HUES6 (cell line): Measurements from ENCODE around the gene USP11.

Experiments
- H3K27ac ChIP-seq: 2 replicates; pipeline ENCODE4 v1.7.0; 2013; ENCODE audit warnings: low read depth, mild to moderate bottlenecking, low read length, inconsistent platforms
- H3K27me3 ChIP-seq: 2 replicates; pipeline ENCODE4 v1.6.1; 2013; ENCODE audit warnings: low read length; ENCODE audit not compliant: control insufficient read depth, insufficient read depth
- H3K36me3 ChIP-seq: 2 replicates; pipeline ENCODE4 v1.6.1; 2013; ENCODE audit warnings: low read length; ENCODE audit not compliant: control insufficient read depth, insufficient read depth
- H3K4me1 ChIP-seq: 2 replicates; pipeline ENCODE4 v1.6.1; 2013; ENCODE audit warnings: low read length; ENCODE audit not compliant: control insufficient read depth, insufficient read depth
- H3K4me3 ChIP-seq: 2 replicates; pipeline ENCODE4 v1.5.1; 2013; ENCODE audit warnings: low read depth, low read length
- H3K9ac ChIP-seq: one replicate; pipeline ENCODE4 v1.6.1; 2013; ENCODE audit warnings: mild to moderate bottlenecking, low read length
- H3K9me3 ChIP-seq: 2 replicates; pipeline ENCODE4 v1.6.1; 2013; ENCODE audit warnings: low read depth, low read length; ENCODE audit not compliant: control insufficient read depth, insufficient read depth

Gene USP11

GRCh38 chrX:47226071-47226470 lies 6.7 kb upstream of the USP11 start:
- no peak overlapping the region for H3K9ac ChIP-seq
- peaks cover 84% of the 10 kb centered on the region for H3K36me3 ChIP-seq
- no peak overlapping the region for H3K4me3 ChIP-seq
- no peak overlapping the region for H3K27ac ChIP-seq
- no peaks in the 10 kb centered on the region for H3K9me3 ChIP-seq
- no peaks in the 10 kb centered on the region for H3K4me1 ChIP-seq
- H3K27me3 ChIP-seq, result no peaks in the 10 kb centered on the region

GRCh38 chrX:47226531-47227333 lies 6.1 kb upstream of the USP11 start:
- Histone ChIP-seq H3K9ac (no peak overlapping the region), H3K27ac (no peak overlapping the region), H3K9me3 (no peaks in the 10 kb centered on the region), H3K36me3 (peaks cover 78% of the 10 kb centered on the region), H3K27me3 (no peaks in the 10 kb centered on the region), H3K4me1 (no peaks in the 10 kb centered on the region), H3K4me3 (no peak overlapping the region)

- no peak overlapping the region for H3K27ac ChIP-seq
- no peak overlapping the region for H3K9ac ChIP-seq
- H3K9me3 ChIP-seq, result no peaks in the 10 kb centered on the region
- no peak overlapping the region for H3K4me3 ChIP-seq
- peaks cover under 1% of the 10 kb centered on the region for H3K4me1 ChIP-seq
- no peaks in the 10 kb centered on the region for H3K27me3 ChIP-seq
- H3K36me3 ChIP-seq, result peaks cover 73% of the 10 kb centered on the region
Observed at GRCh38 chrX:47227334-47227583, 5.5 kb upstream of the USP11 start.

GRCh38 chrX:47228550-47229270 lies 4.1 kb upstream of the USP11 start:
- H3K9me3 ChIP-seq, result no peaks in the 10 kb centered on the region
- no peaks in the 10 kb centered on the region for H3K27me3 ChIP-seq

GRCh38 chrX:47229427-47229826 lies 3.4 kb upstream of the USP11 start:
- Histone ChIP-seq H3K9me3 (no peaks in the 10 kb centered on the region), H3K27me3 (no peaks in the 10 kb centered on the region), H3K9ac (no peak overlapping the region), H3K27ac (no peak overlapping the region), H3K36me3 (peaks cover 53% of the 10 kb centered on the region), H3K4me3 (no peak overlapping the region), H3K4me1 (peaks cover 5% of the 10 kb centered on the region)

More at GRCh38 chrX:47228550-47229270, 4.1 kb upstream of the USP11 start:
- Histone ChIP-seq H3K27ac (no peak overlapping the region), H3K36me3 (peaks cover 61% of the 10 kb centered on the region), H3K9ac (no peak overlapping the region), H3K4me3 (no peak overlapping the region), H3K4me1 (peaks cover 5% of the 10 kb centered on the region)

GRCh38 chrX:47230136-47230868 lies 2.5 kb upstream of the USP11 start:
- no peaks in the 10 kb centered on the region for H3K9me3 ChIP-seq
- peaks cover 45% of the 10 kb centered on the region for H3K36me3 ChIP-seq
- H3K27ac ChIP-seq, result no peak overlapping the region

GRCh38 chrX:47231167-47231566 lies 1.6 kb upstream of the USP11 start:
- peaks cover 36% of the 10 kb centered on the region for H3K36me3 ChIP-seq
- no peak overlapping the region for H3K4me3 ChIP-seq
- peaks cover 11% of the 10 kb centered on the region for H3K4me1 ChIP-seq
- no peak overlapping the region for H3K9ac ChIP-seq
- no peak overlapping the region for H3K27ac ChIP-seq
- H3K9me3 ChIP-seq, result no peaks in the 10 kb centered on the region
- H3K27me3 ChIP-seq, result no peaks in the 10 kb centered on the region

More at GRCh38 chrX:47230136-47230868, 2.5 kb upstream of the USP11 start:
- Histone ChIP-seq H3K4me3 (no peak overlapping the region), H3K27me3 (no peaks in the 10 kb centered on the region), H3K4me1 (peaks cover 8% of the 10 kb centered on the region), H3K9ac (no peak overlapping the region)

- Histone ChIP-seq H3K36me3 (peaks cover 25% of the 10 kb centered on the region), H3K9me3 (no peaks in the 10 kb centered on the region), H3K9ac (peak overlapping the region; percentile 85), H3K4me1 (peaks cover 11% of the 10 kb centered on the region), H3K27ac (peak overlapping the region; percentile 80), H3K4me3 (peak overlapping the region; percentile 86), H3K27me3 (no peaks in the 10 kb centered on the region)
Observed at GRCh38 chrX:47232197-47232802, 509 bp upstream of the USP11 start.

GRCh38 chrX:47233333-47234113 lies 714 bp downstream of the USP11 start:
- Histone ChIP-seq H3K9me3 (no peaks in the 10 kb centered on the region), H3K27ac (peak overlapping the region; percentile 93)

GRCh38 chrX:47234583-47234982 lies 1.8 kb downstream of the USP11 start:
- no peak overlapping the region for H3K9ac ChIP-seq
- no peaks in the 10 kb centered on the region for H3K9me3 ChIP-seq
- H3K27me3 ChIP-seq, result no peaks in the 10 kb centered on the region
- peaks cover 11% of the 10 kb centered on the region for H3K36me3 ChIP-seq
- H3K27ac ChIP-seq, result no peak overlapping the region; the same call in 1 of the 2 replicates
- H3K4me3 ChIP-seq, result peak overlapping the region; percentile 86
- peaks cover 11% of the 10 kb centered on the region for H3K4me1 ChIP-seq

More at GRCh38 chrX:47233333-47234113, 714 bp downstream of the USP11 start:
- no peaks in the 10 kb centered on the region for H3K27me3 ChIP-seq
- peak overlapping the region; percentile 86 for H3K4me3 ChIP-seq
- H3K9ac ChIP-seq, result peak overlapping the region; percentile 85
- H3K4me1 ChIP-seq, result peaks cover 11% of the 10 kb centered on the region
- H3K36me3 ChIP-seq, result peaks cover 12% of the 10 kb centered on the region
